Neural crest cell (in vitro differentiated cells): Measurements from ENCODE around the gene TNK2. TPM values are rescaled to one million over a fixed set of nuclear protein-coding genes. Genes with fewer than 3 reads are reported as not detected.

Experiments
- DNase-seq: peaks from one replicate; pipeline ENCODE4 v3.0.0; 2021; ENCODE audit warnings: low read depth, mixed read lengths, low spot score
- H3K27ac Mint-ChIP-seq: one replicate; pipeline ENCODE4 v1.8.0; 2021; ENCODE audit warnings: mild to moderate bottlenecking, mixed read lengths; ENCODE audit not compliant: unreplicated experiment
- H3K27me3 Mint-ChIP-seq: 2 replicates; pipeline ENCODE4 v1.8.0; 2021; ENCODE audit warnings: low read depth, mild to moderate bottlenecking, mixed read lengths
- H3K36me3 Mint-ChIP-seq: 2 replicates; pipeline ENCODE4 v1.8.0; 2021; ENCODE audit warnings: low read depth, mild to moderate bottlenecking, mixed read lengths
- H3K4me1 Mint-ChIP-seq: 2 replicates; pipeline ENCODE4 v1.8.0; 2021; ENCODE audit warnings: mixed read lengths
- H3K4me3 Mint-ChIP-seq: one replicate; pipeline ENCODE4 v1.8.0; 2021; ENCODE audit warnings: mild to moderate bottlenecking, mixed read lengths
- H3K9me3 Mint-ChIP-seq: 2 replicates; pipeline ENCODE4 v1.8.0; 2021; ENCODE audit warnings: mixed read lengths
- CTCF ChIP-seq: fragments of 200-600 bp; sonication (generic); conservative IDR thresholded peaks from 2 replicates; pipeline ENCODE4 v1.5.0; 2021; ENCODE audit warnings: antibody characterized with exemption, mild to moderate bottlenecking
- total RNA-seq: library from RNA; stranded (reverse); gene quantifications from 2 replicates; pipeline ENCODE4 v1.2.1, GENCODE V29; 2021

TNK2 gene
- total RNA-seq, 1 donor from 2014 or later: 54.9 TPM

GRCh38 chr3:195884691-195885035 lies 23.7 kb downstream of the TNK2 start:
- no peaks in the 10 kb centered on the region for H3K27me3 Mint-ChIP-seq
- TF ChIP-seq CTCF: no peak
- no peak for DNase-seq
- H3K4me1 Mint-ChIP-seq: peaks cover 25% of the 10 kb centered on the region
- H3K4me3 Mint-ChIP-seq: no peak overlapping the region
- peaks cover 3% of the 10 kb centered on the region for H3K36me3 Mint-ChIP-seq
- H3K27ac Mint-ChIP-seq: no peak overlapping the region
- H3K9me3 Mint-ChIP-seq: no peaks in the 10 kb centered on the region

GRCh38 chr3:195883801-195884200 lies 24.6 kb downstream of the TNK2 start:
- no peak overlapping the region for H3K27ac Mint-ChIP-seq
- no peaks in the 10 kb centered on the region for H3K9me3 Mint-ChIP-seq
- no peak overlapping the region for H3K4me3 Mint-ChIP-seq
- no peak for TF ChIP-seq CTCF
- peaks cover 3% of the 10 kb centered on the region for H3K36me3 Mint-ChIP-seq
- no peaks in the 10 kb centered on the region for H3K27me3 Mint-ChIP-seq
- H3K4me1 Mint-ChIP-seq: peaks cover 23% of the 10 kb centered on the region
- DNase-seq: no peak

- H3K27me3 Mint-ChIP-seq: no peaks in the 10 kb centered on the region
- DNase-seq: no peak
- H3K4me1 Mint-ChIP-seq: peaks cover 21% of the 10 kb centered on the region
- no peak overlapping the region for H3K4me3 Mint-ChIP-seq
- peaks cover 3% of the 10 kb centered on the region for H3K36me3 Mint-ChIP-seq
- peak overlapping the region; percentile 71 for H3K27ac Mint-ChIP-seq
- no peaks in the 10 kb centered on the region for H3K9me3 Mint-ChIP-seq
- no peak for TF ChIP-seq CTCF
Observed at GRCh38 chr3:195883160-195883559, 25.2 kb downstream of the TNK2 start.

- no peaks in the 10 kb centered on the region for H3K9me3 Mint-ChIP-seq
- H3K36me3 Mint-ChIP-seq: peaks cover 3% of the 10 kb centered on the region
- H3K27ac Mint-ChIP-seq: no peak overlapping the region
- no peak for DNase-seq
- H3K4me3 Mint-ChIP-seq: no peak overlapping the region
- no peak for TF ChIP-seq CTCF
- no peaks in the 10 kb centered on the region for H3K27me3 Mint-ChIP-seq
- H3K4me1 Mint-ChIP-seq: peaks cover 21% of the 10 kb centered on the region
Observed at GRCh38 chr3:195882002-195882441, 26.3 kb downstream of the TNK2 start.

GRCh38 chr3:195881276-195881988 lies 26.9 kb downstream of the TNK2 start:
- TF ChIP-seq CTCF: no peak
- Mint-ChIP-seq H3K27ac (no peak overlapping the region), H3K4me3 (no peak overlapping the region), H3K36me3 (peaks cover 3% of the 10 kb centered on the region), H3K9me3 (no peaks in the 10 kb centered on the region), H3K27me3 (no peaks in the 10 kb centered on the region), H3K4me1 (peaks cover 21% of the 10 kb centered on the region)
- DNase-seq: no peak
